GM23248 (cell line): ENCODE measurements around the gene ZNF579.

Experiments
- EZH2 ChIP-seq: fragments of 200-600 bp; sonication (generic); IDR thresholded peaks from 2 replicates; pipeline ENCODE4 v1.6.1; 2018; ENCODE audit warnings: antibody characterized with exemption, mild to moderate bottlenecking; ENCODE audit not compliant: insufficient read depth, poor library complexity, severe bottlenecking
- EZH2phosphoT487 ChIP-seq: fragments of 200-600 bp; sonication (generic); IDR thresholded peaks from 2 replicates; pipeline ENCODE4 v1.6.1; 2018; ENCODE audit warnings: antibody characterized with exemption, moderate library complexity, mild to moderate bottlenecking, low read depth; ENCODE audit not compliant: insufficient read depth

GRCh38 chr19:55549500-55550320 is 30.9 kb downstream of the ZNF579 start:
- TF ChIP-seq EZH2 (no peak), EZH2phosphoT487 (no peak)
